Skeletal muscle satellite cell (primary cell): ENCODE measurements around the gene GTF2I.
A peak's percentile ranks its signal among the peaks of the same experiment; 100 is the strongest.
"Not testable (repeated sequence)": the region's sequence is repeated elsewhere in the genome, so short reads cannot be mapped to it uniquely, and the experiment has no call there.

Source experiments
- H3K27me3 ChIP-seq: 2 replicates; pipeline ENCODE4 v1.7.0; 2013; ENCODE audit warnings: low read length; ENCODE audit not compliant: control insufficient read depth, insufficient read depth
- H3K36me3 ChIP-seq: 2 replicates; pipeline ENCODE4 v1.7.0; 2013; ENCODE audit warnings: mild to moderate bottlenecking, control low read depth, low read length; ENCODE audit not compliant: insufficient read depth
- H3K4me1 ChIP-seq: 2 replicates; pipeline ENCODE4 v1.7.0; 2013; ENCODE audit warnings: low read length; ENCODE audit not compliant: control insufficient read depth, insufficient read depth
- H3K4me2 ChIP-seq: 2 replicates; pipeline ENCODE4 v1.7.0; 2013; ENCODE audit warnings: mild to moderate bottlenecking, low read length
- H3K4me3 ChIP-seq: 2 replicates; pipeline ENCODE4 v1.7.0; 2013; ENCODE audit warnings: low read length
- H3K9ac ChIP-seq: 2 replicates; pipeline ENCODE4 v1.7.0; 2013; ENCODE audit warnings: mild to moderate bottlenecking, low read depth, low read length, moderate library complexity
- H3K9me3 ChIP-seq: replicated peaks from 2 replicates; pipeline ENCODE4 v1.7.0; 2013; ENCODE audit warnings: mild to moderate bottlenecking, control low read depth, low read length

GTF2I gene

GRCh38 chr7:74766991-74767390 lies 109.5 kb downstream of the GTF2I start:
- H3K36me3 ChIP-seq, H3K9ac ChIP-seq, H3K4me1 ChIP-seq, H3K4me3 ChIP-seq, H3K9me3 ChIP-seq, H3K4me2 ChIP-seq, H3K27me3 ChIP-seq: not testable (repeated sequence)

- H3K4me1 ChIP-seq, H3K27me3 ChIP-seq, H3K4me2 ChIP-seq, H3K4me3 ChIP-seq, H3K9ac ChIP-seq, H3K9me3 ChIP-seq, H3K36me3 ChIP-seq: not testable (repeated sequence)
Measured at GRCh38 chr7:74770062-74770461, 112.5 kb downstream of the GTF2I start.

GRCh38 chr7:74772093-74772492 lies 114.6 kb downstream of the GTF2I start:
- not testable (repeated sequence) for H3K36me3 ChIP-seq, H3K9ac ChIP-seq

GRCh38 chr7:74773760-74774750 lies 116.5 kb downstream of the GTF2I start, which contains the start of gene NCF1:
NCF1 (plus strand) TSS chr7:74774011; CDS start chr7:74774032, 21 bp downstream.
- not testable (repeated sequence) for H3K4me3 ChIP-seq, H3K4me1 ChIP-seq, H3K9me3 ChIP-seq, H3K27me3 ChIP-seq, H3K9ac ChIP-seq, H3K36me3 ChIP-seq, H3K4me2 ChIP-seq

More at GRCh38 chr7:74772093-74772492, 114.6 kb downstream of the GTF2I start:
- H3K4me2 ChIP-seq, H3K4me1 ChIP-seq, H3K4me3 ChIP-seq, H3K27me3 ChIP-seq, H3K9me3 ChIP-seq: not testable (repeated sequence)

GRCh38 chr7:74775111-74775510 lies 117.6 kb downstream of the GTF2I start:
- H3K4me3 ChIP-seq, H3K4me1 ChIP-seq, H3K9ac ChIP-seq, H3K36me3 ChIP-seq, H3K9me3 ChIP-seq, H3K27me3 ChIP-seq, H3K4me2 ChIP-seq: not testable (repeated sequence)

GRCh38 chr7:74779053-74779452 lies 121.5 kb downstream of the GTF2I start:
- H3K9me3 ChIP-seq, H3K36me3 ChIP-seq, H3K4me3 ChIP-seq, H3K4me2 ChIP-seq, H3K9ac ChIP-seq, H3K27me3 ChIP-seq, H3K4me1 ChIP-seq: not testable (repeated sequence)

- H3K4me3 ChIP-seq, H3K36me3 ChIP-seq, H3K9ac ChIP-seq, H3K4me2 ChIP-seq, H3K9me3 ChIP-seq, H3K4me1 ChIP-seq, H3K27me3 ChIP-seq: not testable (repeated sequence)
Measured at GRCh38 chr7:74781746-74782145, 124.2 kb downstream of the GTF2I start.

GRCh38 chr7:74783595-74783994 lies 126.1 kb downstream of the GTF2I start:
- H3K4me1 ChIP-seq, H3K9ac ChIP-seq, H3K9me3 ChIP-seq: not testable (repeated sequence)

GRCh38 chr7:74788369-74789150 lies 131.0 kb downstream of the GTF2I start:
- not testable (repeated sequence) for H3K4me1 ChIP-seq, H3K27me3 ChIP-seq, H3K9me3 ChIP-seq, H3K9ac ChIP-seq, H3K36me3 ChIP-seq
- Histone ChIP-seq H3K4me2 (peak overlapping the region; percentile 62), H3K4me3 (peak overlapping the region; percentile 47)

More at GRCh38 chr7:74783595-74783994, 126.1 kb downstream of the GTF2I start:
- H3K36me3 ChIP-seq, H3K4me3 ChIP-seq, H3K4me2 ChIP-seq, H3K27me3 ChIP-seq: not testable (repeated sequence)

GRCh38 chr7:74789200-74789736 lies 131.8 kb downstream of the GTF2I start:
- H3K4me2 ChIP-seq, H3K9ac ChIP-seq, H3K4me3 ChIP-seq, H3K36me3 ChIP-seq, H3K4me1 ChIP-seq, H3K27me3 ChIP-seq, H3K9me3 ChIP-seq: not testable (repeated sequence)

- not testable (repeated sequence) for H3K9ac ChIP-seq, H3K4me1 ChIP-seq, H3K9me3 ChIP-seq, H3K4me3 ChIP-seq, H3K4me2 ChIP-seq, H3K36me3 ChIP-seq, H3K27me3 ChIP-seq
Measured at GRCh38 chr7:74797848-74798622, 140.5 kb downstream of the GTF2I start.
